ENCODE measurements around the gene COL4A6. TPM values are rescaled to one million over a fixed set of nuclear protein-coding genes. Genes with fewer than 3 reads are reported as not detected.

COL4A6 gene
- total and polyA plus RNA-seq, 2 of the 8 experiments (the other 6 are each of a cell fraction or from before 2014, with no cell fraction given), result 5.9 to 11.8 TPM

DNA sequence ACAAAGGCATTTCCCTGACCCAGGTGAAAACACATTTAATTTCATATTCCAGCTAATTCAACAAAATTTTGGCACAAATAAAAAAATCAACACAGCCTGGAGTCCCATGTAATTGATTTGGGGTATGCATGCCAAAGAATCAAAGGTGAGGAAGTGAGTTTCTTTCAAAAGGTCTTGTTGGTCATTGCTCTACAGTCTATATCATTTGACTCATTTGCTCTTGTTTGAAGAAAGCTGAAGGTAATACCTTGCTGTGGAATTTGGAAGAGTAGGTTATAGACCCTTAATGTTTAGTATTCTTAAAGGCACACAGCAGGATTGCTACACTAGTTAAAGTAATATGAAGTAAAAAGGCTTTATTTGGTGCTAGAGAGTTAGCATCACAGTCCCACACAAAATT is 25.4 kb downstream of the COL4A6 start:
- H4K5ac ChIP-seq (ENCODE audit: insufficient read length, low read depth, low read length), result no peak overlapping the region
- TF ChIP-seq GABPA (IDR thresholded peaks at IDR 0.05; ENCODE audit: borderline replicate concordance, insufficient read depth, low read length), result no peak
- ChIA-PET CTCF (ENCODE audit: partially characterized antibody) (no interaction called here), POLR2A (ENCODE audit: partially characterized antibody) (no interaction called here)
- no peaks in the 10 kb centered on the region for H3K23me2 ChIP-seq (ENCODE audit: low read depth, low read length)
- no peaks in the 10 kb centered on the region for H3K27me3 ChIP-seq (replicated peaks in 1 of 4; ENCODE audit: control insufficient read depth in 3 of 4, extremely low read depth in 1 of 4, insufficient read depth in 3 of 4, low read length in 3 of 4)
- H3K36me3 ChIP-seq (ENCODE audit: control insufficient read depth in 2 of 4, insufficient read depth in 4 of 4, low read length in 3 of 4), result no peaks in the 10 kb centered on the region
- H3K79me1 ChIP-seq (ENCODE audit: low read depth, low read length), result no peaks in the 10 kb centered on the region
- no peaks in the 10 kb centered on the region for H3K9me3 ChIP-seq (ENCODE audit: insufficient read depth in 2 of 2, low read depth in 1 of 2, low read length in 1 of 2)
- no peak overlapping the region for H3K18ac ChIP-seq (ENCODE audit: extremely low read depth, low read length)
- H3K56ac ChIP-seq (replicated peaks; ENCODE audit: insufficient read length, low read depth, low read length), result no peak overlapping the region
- H2BK120ac ChIP-seq (replicated peaks; ENCODE audit: low read depth, low read length), result no peak overlapping the region
- no peak for FAIRE-seq
- H2BK5ac ChIP-seq (ENCODE audit: low read depth, low read length), result no peak overlapping the region
- no peak overlapping the region for H3K4ac ChIP-seq (replicated peaks; ENCODE audit: insufficient read length, low read depth, low read length)
- no peak overlapping the region for H3K9ac ChIP-seq (replicated peaks in 1 of 4; ENCODE audit: extremely low read depth in 1 of 4, low read depth in 3 of 4, low read length in 3 of 4)
- no peak overlapping the region for H3K4me2 ChIP-seq (ENCODE audit: insufficient read depth in 1 of 2, low read depth in 2 of 2, low read length in 2 of 2)
- no peak overlapping the region for H2AK5ac ChIP-seq (ENCODE audit: low read depth, low read length)
- H2BK12ac ChIP-seq (ENCODE audit: low read depth, low read length), result no peak overlapping the region
- no peak overlapping the region for H3K23ac ChIP-seq (ENCODE audit: insufficient read length)
- H3K14ac ChIP-seq (ENCODE audit: insufficient read length), result no peak overlapping the region
- H3K27ac ChIP-seq (ENCODE audit: low read depth, low read length), result no peak overlapping the region
- H4K8ac ChIP-seq (ENCODE audit: extremely low read depth, insufficient read depth, low read length), result no peak overlapping the region
- H4K91ac ChIP-seq (replicated peaks; ENCODE audit: insufficient read length, low read length), result no peak overlapping the region
- H4K20me1 ChIP-seq (replicated peaks in 1 of 2; ENCODE audit: control insufficient read depth in 1 of 2, insufficient read depth in 2 of 2, low read length in 2 of 2), result no peaks in the 10 kb centered on the region
- H2BK15ac ChIP-seq (ENCODE audit: low read length), result no peak overlapping the region
- peaks cover 0 to 5% (median 4%) of the 10 kb centered on the region in 4 experiments; a peak in 4 of 7 replicates for H3K4me1 ChIP-seq (replicated peaks in 1 of 4; ENCODE audit: control insufficient read depth in 3 of 4, insufficient read depth in 4 of 4, low read length in 3 of 4)
- no peak for DNase-seq (ENCODE audit: low read depth in 1 of 2, low spot score in 2 of 2)
- no peaks in the 10 kb centered on the region for H3K79me2 ChIP-seq (ENCODE audit: control insufficient read depth in 1 of 2, insufficient read depth in 2 of 2, low read length in 2 of 2)
- no peak overlapping the region for H2BK20ac ChIP-seq (ENCODE audit: low read length)
- H2AFZ ChIP-seq (ENCODE audit: low read length), result no peak overlapping the region
- H3K4me3 ChIP-seq (ENCODE audit: extremely low read depth in 1 of 4, insufficient read depth in 2 of 4, low read depth in 3 of 4, low read length in 4 of 4), result no peak overlapping the region

Measured in H1 (cell line).